ENCODE measurements around the gene RCAN1.

The RCAN1 gene

GRCh38 chr21:34614628-34615486 lies at the start of gene RCAN1:
RCAN1 (minus strand) TSS chr21:34615113; CDS start chr21:34615011, 102 bp downstream.
- no peak for TF ChIP-seq CTCF (conservative IDR thresholded peaks at IDR 0.05; ENCODE audit: low read length)
- peak; percentile 90 for DNase-seq (ENCODE audit: low read depth)
- H3K4me3 ChIP-seq (ENCODE audit: low read length), result peak within 1 kb of the TSS; percentile 68

GRCh38 chr21:34661848-34662247 lies 46.9 kb upstream of the RCAN1 start:
- DNase-seq (ENCODE audit: low read depth), result no peak
- no peak overlapping the region for H3K4me3 ChIP-seq (ENCODE audit: low read length)
- TF ChIP-seq CTCF (conservative IDR thresholded peaks at IDR 0.05; ENCODE audit: low read length), result no peak

GRCh38 chr21:34653522-34653921 lies 38.6 kb upstream of the RCAN1 start:
- DNase-seq (ENCODE audit: low read depth), result no peak
- TF ChIP-seq CTCF (conservative IDR thresholded peaks at IDR 0.05; ENCODE audit: low read length), result no peak
- H3K4me3 ChIP-seq (ENCODE audit: low read length), result no peak overlapping the region

- no peak for TF ChIP-seq CTCF (conservative IDR thresholded peaks at IDR 0.05; ENCODE audit: low read length)
- DNase-seq (ENCODE audit: low read depth), result no peak
- no peak overlapping the region for H3K4me3 ChIP-seq (ENCODE audit: low read length)
These were observed 36.7 kb upstream of the RCAN1 start for GRCh38 chr21:34651642-34652041.

GRCh38 chr21:34650861-34651431 lies 36.0 kb upstream of the RCAN1 start:
- no peak for TF ChIP-seq CTCF (conservative IDR thresholded peaks at IDR 0.05; ENCODE audit: low read length)

GRCh38 chr21:34649400-34649799 lies 34.5 kb upstream of the RCAN1 start:
- no peak for DNase-seq (ENCODE audit: low read depth)
- TF ChIP-seq CTCF (conservative IDR thresholded peaks at IDR 0.05; ENCODE audit: low read length), result no peak
- H3K4me3 ChIP-seq (ENCODE audit: low read length), result no peak overlapping the region

More at GRCh38 chr21:34650861-34651431, 36.0 kb upstream of the RCAN1 start:
- H3K4me3 ChIP-seq (ENCODE audit: low read length), result no peak overlapping the region
- no peak for DNase-seq (ENCODE audit: low read depth)

Measured in AG10803 (cell line).